ENCODE results near the gene YBX2. TPM values are rescaled to one million over a fixed set of nuclear protein-coding genes. Genes with fewer than 3 reads are reported as not detected.
A peak's percentile ranks its signal among the peaks of the same experiment; 100 is the strongest.

Gene YBX2
- total and polyA plus RNA-seq, 2 experiments from 2014 or later: 0.22 TPM; not detected in 1

DNA sequence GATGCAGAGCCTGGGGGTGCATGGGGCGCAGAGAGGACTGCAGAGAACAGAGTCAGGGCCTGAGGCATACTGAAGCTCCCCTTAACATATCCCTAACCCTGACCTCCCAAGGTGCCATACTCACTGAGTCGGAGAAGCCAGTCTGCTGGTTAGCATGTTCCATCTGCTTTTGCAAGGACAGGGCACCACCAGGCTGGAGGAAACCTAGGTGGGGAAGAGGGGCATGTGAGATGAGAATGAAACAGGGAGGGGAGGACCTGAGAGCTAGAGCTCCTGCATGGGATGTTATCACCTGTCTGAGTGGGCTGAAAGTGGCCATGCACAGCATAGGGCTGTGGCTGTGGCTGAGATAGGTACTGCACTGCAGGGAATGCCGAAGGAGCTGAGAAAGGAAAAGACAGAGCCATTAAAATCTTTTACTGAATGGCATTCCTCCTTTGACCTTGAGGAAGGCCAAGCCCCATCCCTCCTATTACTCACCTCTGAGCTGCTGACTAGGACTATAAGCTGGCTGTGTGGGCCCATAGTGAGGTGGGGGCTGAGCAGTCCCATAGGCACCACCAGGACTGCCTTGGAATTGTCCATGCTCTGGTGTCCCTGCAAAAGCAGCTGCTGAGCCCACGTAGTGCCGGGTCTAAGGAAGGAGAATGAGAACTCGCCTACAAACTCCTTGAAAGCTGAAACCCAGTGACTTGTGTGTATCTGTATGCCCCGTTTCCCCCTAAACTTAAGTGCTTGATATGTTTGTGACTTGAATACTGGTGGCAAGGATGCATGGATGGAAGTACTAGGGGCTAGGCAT lies 18.9 kb upstream of the YBX2 start:
- no peak for TF ChIP-seq EZH2 (IDR thresholded peaks at IDR 0.05; ENCODE audit: insufficient read depth, poor library complexity, severe bottlenecking)
- TF ChIP-seq EZH2phosphoT487 (IDR thresholded peaks at IDR 0.05; ENCODE audit: insufficient read depth, low read depth): no peak
- DNase-seq: peak; percentile 38
- in situ Hi-C loops (cut with MboI): no loop called here
- Histone ChIP-seq H3K79me2 (ENCODE audit: insufficient read depth) (peaks cover 65% of the 10 kb centered on the region), H3K9me3 (ENCODE audit: low read depth) (no peaks in the 10 kb centered on the region), H3K4me1 (ENCODE audit: insufficient read depth) (peaks cover 45% of the 10 kb centered on the region), H3K9me2 (ENCODE audit: insufficient read depth) (no peaks in the 10 kb centered on the region), H4K20me1 (ENCODE audit: insufficient read depth) (peaks cover 22% of the 10 kb centered on the region), H3F3A (ENCODE audit: insufficient read depth) (peaks cover 61% of the 10 kb centered on the region), H2AFZ (no peak overlapping the region), H3K27ac (peak overlapping the region; percentile 67), H3K27me3 (replicated peaks; ENCODE audit: insufficient read depth) (no peaks in the 10 kb centered on the region), H3K4me2 (ENCODE audit: unreplicated experiment) (peak overlapping the region; percentile 93), H3K4me3 (no peak overlapping the region), H3K36me3 (ENCODE audit: low read depth) (peaks cover 42% of the 10 kb centered on the region), H3K9ac (peak overlapping the region; percentile 81; the same call in 1 of the 2 replicates)
- 95 to 99% methylated on average over 7 of the region's 7 CpGs for WGBS, 2 experiments (ENCODE audit: low coverage in 1 of 2, low lambda C conversion rate in 2 of 2, missing lambda C conversion rate in 2 of 2)

DNA sequence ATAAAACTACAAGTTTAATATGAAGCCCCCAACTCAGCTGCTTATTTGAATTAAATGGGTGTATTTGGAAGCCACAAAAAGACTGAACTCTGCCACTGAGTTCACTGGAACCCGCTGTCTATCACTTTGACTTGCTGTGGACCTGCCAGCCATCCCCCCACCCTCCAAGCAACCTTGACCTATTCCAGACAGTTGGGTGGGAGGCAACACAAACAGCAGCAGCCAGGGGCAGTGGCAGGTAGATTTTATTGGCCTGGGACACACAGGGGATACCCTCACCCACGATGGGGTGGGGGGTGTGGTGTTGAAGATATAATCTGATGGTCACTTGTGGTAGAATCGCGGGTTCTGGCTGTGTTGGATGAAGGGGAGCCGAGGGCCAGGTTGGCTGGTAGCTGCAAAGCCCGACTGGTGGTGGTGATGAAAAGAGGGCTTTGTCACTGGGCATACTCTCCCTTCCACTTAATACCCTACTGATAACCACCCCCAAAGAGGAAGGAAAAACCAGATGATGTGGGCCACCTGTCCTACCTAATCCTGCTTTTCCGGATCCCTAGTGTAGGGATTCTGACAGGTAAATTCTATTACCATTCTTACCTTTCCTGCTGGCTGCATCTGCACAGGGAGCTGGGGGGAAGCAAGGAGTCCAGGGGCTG lies 18.1 kb upstream of the YBX2 start:
- peaks cover 22% of the 10 kb centered on the region for H4K20me1 ChIP-seq (ENCODE audit: insufficient read depth)

GRCh38 chr17:7311110-7311705 lies 16.8 kb upstream of the YBX2 start:
- H3K4me2 ChIP-seq (ENCODE audit: unreplicated experiment): peak overlapping the region; percentile 12
- H2AFZ ChIP-seq: no peak overlapping the region
- H3K79me2 ChIP-seq (ENCODE audit: insufficient read depth): peaks cover 74% of the 10 kb centered on the region
- peaks cover 45% of the 10 kb centered on the region for H3K4me1 ChIP-seq (ENCODE audit: insufficient read depth)
- peak overlapping the region; percentile 21; the same call in 1 of the 2 replicates for H3K9ac ChIP-seq
- 0 out of 2 replicates have a peak overlapping the region, but pooled peaks have one; percentile 91 for H3K4me3 ChIP-seq
- peaks cover 68% of the 10 kb centered on the region for H3F3A ChIP-seq (ENCODE audit: insufficient read depth)
- no peak for DNase-seq
- no peaks in the 10 kb centered on the region for H3K9me2 ChIP-seq (ENCODE audit: insufficient read depth)
- TF ChIP-seq EZH2 (IDR thresholded peaks at IDR 0.05; ENCODE audit: insufficient read depth, poor library complexity, severe bottlenecking): no peak
- peaks cover 42% of the 10 kb centered on the region for H3K36me3 ChIP-seq (ENCODE audit: low read depth)
- WGBS, 2 experiments (ENCODE audit: low coverage in 1 of 2, low lambda C conversion rate in 2 of 2, missing lambda C conversion rate in 2 of 2): 69 to 70% methylated on average over 7 of the region's 7 CpGs
- H3K27me3 ChIP-seq (replicated peaks; ENCODE audit: insufficient read depth): no peaks in the 10 kb centered on the region
- H4K20me1 ChIP-seq (ENCODE audit: insufficient read depth): peaks cover 22% of the 10 kb centered on the region
- H3K9me3 ChIP-seq (ENCODE audit: low read depth): no peaks in the 10 kb centered on the region
- H3K27ac ChIP-seq: 0 out of 2 replicates have a peak overlapping the region, but pooled peaks have one; percentile 14
- in situ Hi-C loops (cut with MboI): no loop called here

More for the DNA sequence above, 18.1 kb upstream of the YBX2 start:
- Histone ChIP-seq H3K4me3 (no peak overlapping the region), H3K79me2 (ENCODE audit: insufficient read depth) (peaks cover 73% of the 10 kb centered on the region), H3K9me3 (ENCODE audit: low read depth) (no peaks in the 10 kb centered on the region), H3K9ac (0 out of 2 replicates have a peak overlapping the region, but pooled peaks have one; percentile 30), H3K36me3 (ENCODE audit: low read depth) (peaks cover 42% of the 10 kb centered on the region), H2AFZ (no peak overlapping the region), H3K27me3 (replicated peaks; ENCODE audit: insufficient read depth) (no peaks in the 10 kb centered on the region), H3K9me2 (ENCODE audit: insufficient read depth) (no peaks in the 10 kb centered on the region), H3F3A (ENCODE audit: insufficient read depth) (peaks cover 62% of the 10 kb centered on the region), H3K4me1 (ENCODE audit: insufficient read depth) (peaks cover 45% of the 10 kb centered on the region), H3K4me2 (ENCODE audit: unreplicated experiment) (peak overlapping the region; percentile 93), H3K27ac (peak overlapping the region; percentile 67; the same call in 1 of the 2 replicates)
- DNase-seq: no peak
- in situ Hi-C loops (cut with MboI): no loop called here
- TF ChIP-seq EZH2phosphoT487 (IDR thresholded peaks at IDR 0.05; ENCODE audit: insufficient read depth, low read depth): no peak
- TF ChIP-seq EZH2 (IDR thresholded peaks at IDR 0.05; ENCODE audit: insufficient read depth, poor library complexity, severe bottlenecking): no peak
- WGBS, 2 experiments (ENCODE audit: low coverage in 1 of 2, low lambda C conversion rate in 2 of 2, missing lambda C conversion rate in 2 of 2): 85 to 93% methylated on average over 7 of the region's 7 CpGs

DNA sequence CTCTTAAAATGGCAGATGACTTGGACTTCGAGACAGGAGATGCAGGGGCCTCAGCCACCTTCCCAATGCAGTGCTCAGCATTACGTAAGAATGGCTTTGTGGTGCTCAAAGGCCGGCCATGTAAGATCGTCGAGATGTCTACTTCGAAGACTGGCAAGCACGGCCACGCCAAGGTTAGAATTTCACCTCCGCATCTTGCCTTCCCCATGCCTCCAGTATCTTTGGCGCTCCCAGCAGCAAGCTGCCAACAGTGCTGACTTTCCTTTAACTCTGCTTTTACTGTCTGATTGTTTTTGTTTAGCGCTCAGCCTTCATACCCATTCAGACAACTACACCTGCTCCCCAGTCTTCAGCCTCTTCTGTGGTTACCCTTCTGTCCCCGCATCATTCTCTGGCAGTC lies 15.2 kb upstream of the YBX2 start:
- Histone ChIP-seq H3K4me1 (ENCODE audit: insufficient read depth) (peaks cover 45% of the 10 kb centered on the region), H3K79me2 (ENCODE audit: insufficient read depth) (peaks cover 72% of the 10 kb centered on the region), H3K9ac (peak overlapping the region; percentile 98), H2AFZ (no peak overlapping the region), H3K27ac (peak overlapping the region; percentile 96), H3K4me2 (ENCODE audit: unreplicated experiment) (peak overlapping the region; percentile 98), H3F3A (ENCODE audit: insufficient read depth) (peaks cover 66% of the 10 kb centered on the region), H3K9me3 (ENCODE audit: low read depth) (no peaks in the 10 kb centered on the region), H3K9me2 (ENCODE audit: insufficient read depth) (no peaks in the 10 kb centered on the region), H3K27me3 (replicated peaks; ENCODE audit: insufficient read depth) (no peaks in the 10 kb centered on the region), H3K36me3 (ENCODE audit: low read depth) (peaks cover 42% of the 10 kb centered on the region), H4K20me1 (ENCODE audit: insufficient read depth) (peaks cover 22% of the 10 kb centered on the region), H3K4me3 (peak overlapping the region; percentile 91)
- TF ChIP-seq EZH2 (IDR thresholded peaks at IDR 0.05; ENCODE audit: insufficient read depth, poor library complexity, severe bottlenecking): no peak
- no peak for TF ChIP-seq EZH2phosphoT487 (IDR thresholded peaks at IDR 0.05; ENCODE audit: insufficient read depth, low read depth)
- in situ Hi-C loops (cut with MboI): no loop called here
- WGBS, 2 experiments (ENCODE audit: low coverage in 1 of 2, low lambda C conversion rate in 2 of 2, missing lambda C conversion rate in 2 of 2): 82 to 84% methylated on average over 12 of the region's 12 CpGs
- DNase-seq: no peak
